ENCODE results near the gene UBA3.

The UBA3 gene

DNA sequence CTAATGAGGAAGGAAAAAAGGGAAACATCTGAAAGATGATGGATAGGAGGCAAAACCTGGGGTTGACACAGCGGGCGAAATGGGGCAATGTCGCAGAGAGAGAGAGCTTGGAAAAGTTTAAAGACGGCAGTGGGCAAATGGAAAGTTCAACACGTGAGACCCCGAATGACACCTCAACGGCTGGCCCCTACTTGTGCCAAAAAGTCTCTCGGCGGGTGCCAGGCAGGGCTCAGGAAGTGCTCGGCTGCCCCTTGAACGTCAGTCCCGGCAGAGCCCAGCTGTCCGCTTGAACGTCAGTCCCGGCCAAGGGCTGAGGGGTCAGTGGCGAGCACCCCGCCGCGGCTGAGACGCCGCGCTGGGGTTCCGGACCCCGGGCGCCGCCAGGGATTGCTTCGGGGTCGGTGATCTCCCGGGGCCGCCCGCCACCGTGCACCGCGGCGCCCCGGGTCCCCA, 67.3 kb downstream of the UBA3 start:
- DNase-seq: peak; percentile 82

DNA sequence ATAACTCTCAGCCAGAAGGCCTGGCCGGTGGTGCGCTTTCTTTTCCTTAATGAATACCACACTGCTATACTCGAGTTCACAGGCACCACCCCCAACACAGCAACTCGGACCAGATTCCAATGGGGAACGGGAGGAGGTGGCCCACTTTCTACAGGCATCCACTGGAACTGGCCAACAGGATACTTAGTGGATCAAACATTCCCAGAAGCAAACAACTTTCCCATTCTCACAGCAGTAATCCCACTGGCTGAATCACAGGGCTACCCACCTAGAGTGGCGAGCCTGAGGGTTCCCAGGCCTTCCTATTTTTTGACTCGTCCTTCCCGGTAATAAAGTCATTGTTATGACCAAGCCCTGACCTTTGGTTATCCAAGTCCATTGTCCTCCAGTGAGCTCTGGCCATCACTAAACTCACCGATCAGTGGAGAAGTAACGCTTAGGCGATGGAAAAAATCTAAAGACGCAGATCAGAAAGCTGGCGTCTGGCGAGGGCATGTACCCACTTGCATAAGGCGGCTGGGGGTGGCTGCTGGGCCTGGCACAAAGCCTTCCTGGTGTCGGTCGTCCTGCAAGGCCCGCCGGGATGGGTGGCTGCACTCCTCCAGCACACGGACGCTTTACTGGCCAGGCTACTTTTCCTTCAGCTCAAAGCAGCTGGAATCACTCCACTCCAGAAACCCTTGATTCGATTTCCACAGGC, 67.9 kb downstream of the UBA3 start:
- DNase-seq: no peak

DNA sequence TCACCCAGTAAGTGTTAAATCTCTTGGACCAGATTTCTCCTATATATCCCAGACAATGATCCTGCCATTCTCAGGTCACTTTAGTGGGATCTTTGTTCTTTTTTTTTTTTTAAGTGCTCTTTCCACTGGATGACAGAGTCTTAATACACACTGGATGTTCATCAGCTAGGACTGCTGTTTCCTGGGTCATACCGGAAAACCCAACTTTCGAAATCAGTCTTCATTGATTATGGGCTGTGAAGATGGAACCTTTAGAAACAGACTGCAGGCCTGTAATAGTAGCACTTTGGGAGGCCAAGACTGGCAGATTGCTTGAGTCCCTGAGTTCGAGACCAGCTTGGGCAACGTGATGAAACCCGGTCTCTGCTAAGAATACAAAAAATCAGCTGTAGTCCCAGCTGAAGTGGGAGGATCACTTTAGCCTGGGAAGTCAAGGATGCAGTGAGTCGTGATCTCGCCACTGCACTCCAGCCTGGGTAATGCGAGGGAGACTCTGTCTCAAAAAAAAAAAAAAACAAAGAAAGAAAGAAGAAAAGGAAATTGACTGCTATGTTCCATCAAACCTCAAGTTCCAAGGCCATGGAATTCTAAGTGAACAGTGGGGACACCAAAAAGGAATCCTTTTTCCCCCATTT, 69.0 kb downstream of the UBA3 start:
- DNase-seq: no peak

DNA sequence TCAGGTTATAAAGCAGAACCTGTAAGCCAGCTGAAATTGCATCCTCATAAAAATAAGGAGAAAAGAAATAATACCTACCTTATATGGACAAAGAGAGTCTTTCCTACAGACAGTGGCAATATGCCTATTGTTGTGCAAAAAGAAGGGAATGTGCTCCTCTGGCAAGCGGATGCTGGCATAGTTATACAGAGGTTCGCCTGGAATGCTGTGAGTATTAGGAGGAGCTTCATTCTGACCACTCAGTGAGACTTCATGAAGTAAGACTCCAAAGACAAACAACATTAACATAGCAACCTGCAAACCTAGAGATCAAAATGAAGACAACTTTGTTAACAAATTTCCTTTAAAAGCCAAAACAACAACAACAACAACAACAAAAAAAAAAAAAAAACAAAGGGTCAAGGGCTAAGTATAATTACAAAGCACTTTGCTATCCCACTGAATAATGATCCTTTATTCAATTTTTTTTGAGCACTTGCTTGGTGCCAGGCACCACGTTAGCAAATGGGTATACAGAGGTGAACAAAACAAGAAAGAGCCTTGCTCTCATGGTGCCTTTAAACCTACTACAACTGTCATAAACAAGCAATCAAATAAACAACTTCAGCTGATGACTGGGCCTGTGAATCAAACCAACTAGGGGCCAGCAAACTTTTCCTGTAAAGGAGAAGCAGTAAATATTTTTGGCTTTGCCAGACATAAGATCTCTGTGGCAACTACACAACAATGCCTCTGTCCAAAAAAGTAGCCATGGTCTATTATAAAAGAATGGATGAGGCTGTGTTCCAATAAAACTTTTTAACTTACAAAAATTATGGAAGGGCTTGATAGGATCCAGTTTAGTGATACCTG, 70.4 kb downstream of the UBA3 start:
- no peak for DNase-seq

DNA sequence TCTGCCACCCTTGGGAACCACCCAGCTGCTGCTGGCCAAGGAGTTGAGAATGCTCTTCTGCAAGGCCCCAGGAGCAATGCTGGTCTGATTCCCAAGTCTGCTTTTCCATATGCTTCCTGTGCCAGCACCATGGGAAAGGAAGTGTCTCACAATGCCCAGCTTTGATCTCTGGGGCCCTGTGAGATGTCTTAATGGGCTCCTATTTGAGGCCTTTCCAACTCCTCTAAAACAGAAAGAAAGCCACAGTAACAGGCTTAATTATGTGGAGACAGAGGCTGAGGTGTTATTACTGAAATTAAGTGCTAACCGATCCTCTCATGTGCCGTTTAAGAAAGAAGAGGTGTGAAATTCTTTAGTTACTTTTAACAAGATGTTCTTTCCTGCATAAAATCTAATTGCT, 71.2 kb downstream of the UBA3 start:
- DNase-seq: no peak

DNA sequence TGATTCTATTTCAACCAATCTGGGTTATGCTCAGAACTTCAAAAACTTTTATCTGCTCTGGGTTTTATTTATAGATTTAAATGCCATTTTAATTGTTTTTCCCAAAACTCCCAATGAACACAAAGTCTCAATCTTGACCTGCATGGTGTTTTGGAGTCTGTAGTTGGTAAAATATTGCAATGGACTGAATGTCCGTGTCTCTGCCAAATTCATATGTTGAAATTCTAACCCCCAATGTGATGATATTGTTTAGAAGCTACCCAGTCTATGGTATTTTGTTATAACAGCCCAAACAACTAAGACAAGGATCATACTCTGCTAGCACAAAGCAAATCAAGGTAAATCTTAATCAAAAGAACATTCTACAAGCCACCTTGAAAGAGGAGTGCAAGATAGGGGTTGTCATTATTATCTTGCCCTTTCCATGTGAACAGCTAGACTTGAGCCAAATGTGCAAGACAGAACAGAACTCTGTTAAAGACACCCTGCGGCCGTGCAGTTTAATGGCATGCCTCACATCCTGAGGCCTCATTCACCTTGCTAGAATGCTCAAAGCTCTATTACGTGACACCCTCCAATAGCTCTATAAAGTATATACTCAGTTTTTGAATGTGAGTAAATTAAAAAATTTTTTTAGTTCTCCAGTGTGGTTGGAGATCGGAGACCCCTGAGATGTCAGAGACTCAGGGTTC, 74.2 kb downstream of the UBA3 start:
- DNase-seq: no peak

DNA sequence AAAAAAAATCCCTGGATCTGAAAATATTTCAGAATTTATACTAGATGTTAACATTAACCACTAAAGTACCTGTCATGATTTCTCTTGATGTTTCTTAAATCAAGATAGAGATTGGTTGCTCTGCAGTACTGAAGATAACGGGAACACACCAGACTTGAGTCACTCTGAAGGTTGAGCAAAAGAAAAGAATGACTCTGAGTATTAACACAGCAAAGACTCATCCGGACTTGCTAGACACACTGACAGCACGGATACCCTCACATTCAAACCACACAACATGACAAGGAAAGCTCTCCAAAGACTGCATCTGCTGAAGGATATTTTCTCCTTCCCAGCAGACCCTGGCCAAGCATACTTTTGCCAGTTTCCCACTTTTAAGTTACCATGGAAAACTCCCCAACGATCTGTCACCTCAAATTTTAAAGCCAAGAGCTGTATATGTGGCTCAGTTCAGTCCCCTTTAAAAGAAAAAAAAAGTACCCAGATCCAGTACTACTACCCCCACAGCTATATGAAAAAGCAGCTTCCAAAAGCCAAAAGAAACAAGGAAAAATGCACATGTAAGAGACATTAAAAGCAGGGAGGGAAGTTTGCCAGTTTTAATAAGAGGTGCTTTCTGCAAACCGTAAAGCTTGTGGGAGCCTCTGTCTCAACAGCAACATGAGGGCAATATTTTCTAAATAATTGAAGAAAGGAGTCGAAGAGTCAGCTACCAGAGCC, 74.9 kb downstream of the UBA3 start:
- no peak for DNase-seq
